ENCODE data around the gene L3MBTL2. TPM values are rescaled to one million over a fixed set of nuclear protein-coding genes. Genes with fewer than 3 reads are reported as not detected.

L3MBTL2 gene
- total RNA-seq, 2 experiments from 2014 or later: 23.3 to 33.4 TPM

GRCh38 chr22:41206719-41207118, 1.6 kb downstream of the L3MBTL2 start:
- no peaks in the 10 kb centered on the region for H4K20me1 ChIP-seq (ENCODE audit: insufficient read depth, low read length)
- H3K9me2 ChIP-seq (ENCODE audit: insufficient read depth, low read length): no peaks in the 10 kb centered on the region
- peaks cover 17% of the 10 kb centered on the region; the same call in 1 of the 2 replicates for H3K79me2 ChIP-seq (ENCODE audit: insufficient read depth, low read depth, low read length)
- DNase-seq (ENCODE audit: low spot score): no peak
- peak overlapping the region; percentile 44 for H3K4me2 ChIP-seq (ENCODE audit: low read length)
- H3K4me3 ChIP-seq (ENCODE audit: low read depth, low read length, poor library complexity, severe bottlenecking): peak overlapping the region; percentile 12
- ChIA-PET CTCF (ENCODE audit: unreplicated experiment) (no interaction called here), POLR2A (interaction anchor here (0.6 to 0.8 kb wide), 4 partner anchors 209 to 428 kb away, joined by 3 to 6 read pairs (median 4); no protein-coding TSS in a partner anchor)
- BruUV-seq (replicated peaks): TSS peak; percentile 50
- intact Hi-C loops (cut with micrococcal nuclease; ENCODE audit: unreplicated experiment): loop anchor here (5.0 kb wide), 1 partner anchor 114 kb away; the partner anchor contains the start of gene EP300
- H2AFZ ChIP-seq (ENCODE audit: low read length): no peak overlapping the region
- H3K36me3 ChIP-seq (ENCODE audit: insufficient read depth, low read length): peaks cover 17% of the 10 kb centered on the region
- TF ChIP-seq EZH2phosphoT487 (IDR thresholded peaks at IDR 0.05; ENCODE audit: borderline replicate concordance, low read depth, low read length) (no peak), CTCF (conservative IDR thresholded peaks at IDR 0.05; ENCODE audit: low read length) (no peak)
- no peaks in the 10 kb centered on the region for H3K9me3 ChIP-seq (ENCODE audit: low read length)
- no peak overlapping the region for H3K27ac ChIP-seq (ENCODE audit: low read depth, low read length, poor library complexity, severe bottlenecking)
- peaks cover 19% of the 10 kb centered on the region for H3K4me1 ChIP-seq (ENCODE audit: insufficient read depth, low read length, poor library complexity, severe bottlenecking)

GRCh38 chr22:41215409-41215808, 10.3 kb downstream of the L3MBTL2 start:
- H3K4me1 ChIP-seq (ENCODE audit: insufficient read depth, low read length, poor library complexity, severe bottlenecking): peaks cover 9% of the 10 kb centered on the region
- no peak for DNase-seq (ENCODE audit: low spot score)
- peaks cover 53% of the 10 kb centered on the region for H3K36me3 ChIP-seq (ENCODE audit: insufficient read depth, low read length)
- no peak overlapping the region for H3K4me2 ChIP-seq (ENCODE audit: low read length)
- H3K27ac ChIP-seq (ENCODE audit: low read depth, low read length, poor library complexity, severe bottlenecking): no peak overlapping the region
- H4K20me1 ChIP-seq (ENCODE audit: insufficient read depth, low read length): no peaks in the 10 kb centered on the region
- ChIA-PET POLR2A (no interaction called here), CTCF (ENCODE audit: unreplicated experiment) (no interaction called here)
- no TSS peak for BruUV-seq (replicated peaks)
- TF ChIP-seq EZH2phosphoT487 (IDR thresholded peaks at IDR 0.05; ENCODE audit: borderline replicate concordance, low read depth, low read length) (no peak), CTCF (conservative IDR thresholded peaks at IDR 0.05; ENCODE audit: low read length) (no peak)
- H2AFZ ChIP-seq (ENCODE audit: low read length): no peak overlapping the region
- intact Hi-C loops (cut with micrococcal nuclease; ENCODE audit: unreplicated experiment): no loop called here
- H3K4me3 ChIP-seq (ENCODE audit: low read depth, low read length, poor library complexity, severe bottlenecking): no peak overlapping the region
- H3K9me2 ChIP-seq (ENCODE audit: insufficient read depth, low read length): no peaks in the 10 kb centered on the region
- no peaks in the 10 kb centered on the region for H3K9me3 ChIP-seq (ENCODE audit: low read length)
- no peaks in the 10 kb centered on the region for H3K79me2 ChIP-seq (ENCODE audit: insufficient read depth, low read depth, low read length)

- Histone ChIP-seq H3K9me3 (ENCODE audit: low read length) (no peaks in the 10 kb centered on the region), H3K79me2 (ENCODE audit: insufficient read depth, low read depth, low read length) (no peaks in the 10 kb centered on the region), H3K36me3 (ENCODE audit: insufficient read depth, low read length) (peaks cover 53% of the 10 kb centered on the region), H4K20me1 (ENCODE audit: insufficient read depth, low read length) (no peaks in the 10 kb centered on the region), H2AFZ (ENCODE audit: low read length) (no peak overlapping the region), H3K4me3 (ENCODE audit: low read depth, low read length, poor library complexity, severe bottlenecking) (no peak overlapping the region), H3K9me2 (ENCODE audit: insufficient read depth, low read length) (no peaks in the 10 kb centered on the region), H3K4me2 (ENCODE audit: low read length) (no peak overlapping the region), H3K4me1 (ENCODE audit: insufficient read depth, low read length, poor library complexity, severe bottlenecking) (peaks cover 9% of the 10 kb centered on the region), H3K27ac (ENCODE audit: low read depth, low read length, poor library complexity, severe bottlenecking) (no peak overlapping the region)
- no peak for DNase-seq (ENCODE audit: low spot score)
- intact Hi-C loops (cut with micrococcal nuclease; ENCODE audit: unreplicated experiment): no loop called here
- no peak for TF ChIP-seq EZH2phosphoT487 (IDR thresholded peaks at IDR 0.05; ENCODE audit: borderline replicate concordance, low read depth, low read length)
- no peak for TF ChIP-seq CTCF (conservative IDR thresholded peaks at IDR 0.05; ENCODE audit: low read length)
- no TSS peak for BruUV-seq (replicated peaks)
- CTCF ChIA-PET (ENCODE audit: unreplicated experiment): no interaction called here
- POLR2A ChIA-PET: no interaction called here
These were observed 10.8 kb downstream of the L3MBTL2 start for GRCh38 chr22:41215926-41216325.

All from OCI-LY7 (cell line).